GM12874 (cell line): ENCODE measurements around the gene PWP1.

Experiments
- TF ChIP-seq, protein P1 (sequence below): IDR thresholded peaks from 2 replicates; pipeline ENCODE4 v1.5.1; 2011; ENCODE audit warnings: low read depth, mild to moderate bottlenecking, control low read depth, low read length, moderate library complexity; ENCODE audit not compliant: insufficient read depth

Gene PWP1

DNA sequence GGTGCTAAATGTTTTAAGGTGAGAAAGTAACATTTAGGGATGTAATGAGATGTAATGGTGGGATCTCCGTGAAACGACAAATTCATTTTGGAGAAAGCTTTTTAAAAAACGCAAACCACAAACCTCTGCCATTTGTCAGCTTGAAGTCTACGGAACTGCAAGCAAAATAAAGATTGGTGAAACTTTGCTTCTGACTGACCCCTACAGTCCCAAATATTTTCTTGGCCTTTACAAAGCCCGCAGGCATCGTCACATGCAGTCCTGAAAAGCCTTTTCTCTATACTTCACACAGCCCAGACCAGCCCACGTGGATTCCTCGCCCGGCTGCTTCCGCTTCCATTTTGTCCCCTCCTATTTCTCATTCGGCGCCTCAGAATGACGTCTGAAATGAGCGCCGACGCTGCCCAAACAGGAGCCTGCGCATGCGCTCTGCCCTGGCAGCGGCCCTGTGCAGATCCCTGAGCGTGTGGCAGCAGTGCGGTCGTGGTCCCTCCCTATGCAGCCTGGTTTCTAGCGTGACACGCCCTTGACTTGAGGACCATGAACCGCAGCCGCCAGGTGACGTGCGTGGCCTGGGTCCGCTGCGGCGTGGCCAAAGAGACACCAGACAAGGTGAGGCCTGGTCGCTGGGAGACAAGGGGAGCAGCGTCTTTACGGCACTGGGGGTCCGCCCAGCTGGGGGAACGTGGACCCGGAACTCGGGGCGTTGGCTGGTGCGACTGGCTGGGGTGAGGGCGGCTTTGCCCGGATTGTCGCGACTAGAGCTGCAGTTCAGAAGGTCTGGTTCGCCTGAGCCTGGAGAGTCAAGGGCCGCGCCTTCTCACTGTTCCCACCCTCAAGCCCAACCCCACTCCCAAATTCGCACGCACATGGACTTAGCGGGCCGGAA is at the start of gene PWP1:
PWP1 (plus strand) TSS at position 440 of the 889 bp plus-strand sequence; CDS start at position 541, 101 bp downstream.
- TF ChIP-seq, protein P1, sequence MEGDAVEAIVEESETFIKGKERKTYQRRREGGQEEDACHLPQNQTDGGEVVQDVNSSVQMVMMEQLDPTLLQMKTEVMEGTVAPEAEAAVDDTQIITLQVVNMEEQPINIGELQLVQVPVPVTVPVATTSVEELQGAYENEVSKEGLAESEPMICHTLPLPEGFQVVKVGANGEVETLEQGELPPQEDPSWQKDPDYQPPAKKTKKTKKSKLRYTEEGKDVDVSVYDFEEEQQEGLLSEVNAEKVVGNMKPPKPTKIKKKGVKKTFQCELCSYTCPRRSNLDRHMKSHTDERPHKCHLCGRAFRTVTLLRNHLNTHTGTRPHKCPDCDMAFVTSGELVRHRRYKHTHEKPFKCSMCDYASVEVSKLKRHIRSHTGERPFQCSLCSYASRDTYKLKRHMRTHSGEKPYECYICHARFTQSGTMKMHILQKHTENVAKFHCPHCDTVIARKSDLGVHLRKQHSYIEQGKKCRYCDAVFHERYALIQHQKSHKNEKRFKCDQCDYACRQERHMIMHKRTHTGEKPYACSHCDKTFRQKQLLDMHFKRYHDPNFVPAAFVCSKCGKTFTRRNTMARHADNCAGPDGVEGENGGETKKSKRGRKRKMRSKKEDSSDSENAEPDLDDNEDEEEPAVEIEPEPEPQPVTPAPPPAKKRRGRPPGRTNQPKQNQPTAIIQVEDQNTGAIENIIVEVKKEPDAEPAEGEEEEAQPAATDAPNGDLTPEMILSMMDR: no peak

DNA sequence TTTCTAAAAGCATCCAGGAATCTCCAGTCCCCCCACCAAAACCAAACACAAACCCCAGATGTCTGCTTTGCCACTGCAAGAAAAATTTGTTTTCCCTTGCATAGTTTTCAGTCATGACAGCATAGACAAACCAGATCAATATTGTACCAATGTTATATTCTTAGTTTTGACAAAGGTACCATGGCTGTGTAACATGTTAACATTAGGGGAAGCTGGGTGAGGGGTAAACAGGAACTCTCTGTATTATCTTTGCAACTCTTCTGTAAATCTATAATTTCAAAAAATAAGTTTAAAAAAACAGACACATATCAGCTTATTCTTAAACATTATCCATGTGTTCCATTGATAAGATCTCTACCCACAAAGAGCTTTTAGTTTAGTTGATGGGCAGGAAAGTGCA is 44.4 kb upstream of the PWP1 start:
- TF ChIP-seq, protein P1: no peak

DNA sequence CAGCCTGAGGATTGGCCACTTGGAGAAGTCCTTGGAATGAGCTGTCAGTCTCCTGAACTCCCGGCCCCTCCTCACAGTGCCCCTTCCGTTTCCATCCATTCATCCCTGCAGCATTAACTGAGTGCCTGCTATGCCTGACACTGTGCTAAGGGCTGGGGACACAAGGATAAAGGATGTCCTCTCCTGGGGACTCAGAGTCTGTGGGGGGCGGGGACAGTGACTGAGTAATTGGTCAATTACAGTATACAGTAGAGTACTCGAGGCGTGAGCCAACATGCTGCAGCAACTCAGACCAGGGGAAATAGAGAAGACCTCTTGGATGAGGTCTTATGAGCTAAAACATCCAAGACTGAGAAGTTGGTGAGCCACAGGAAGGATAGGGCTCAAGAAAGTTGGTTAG is 43.4 kb upstream of the PWP1 start:
- TF ChIP-seq, protein P1: no peak

DNA sequence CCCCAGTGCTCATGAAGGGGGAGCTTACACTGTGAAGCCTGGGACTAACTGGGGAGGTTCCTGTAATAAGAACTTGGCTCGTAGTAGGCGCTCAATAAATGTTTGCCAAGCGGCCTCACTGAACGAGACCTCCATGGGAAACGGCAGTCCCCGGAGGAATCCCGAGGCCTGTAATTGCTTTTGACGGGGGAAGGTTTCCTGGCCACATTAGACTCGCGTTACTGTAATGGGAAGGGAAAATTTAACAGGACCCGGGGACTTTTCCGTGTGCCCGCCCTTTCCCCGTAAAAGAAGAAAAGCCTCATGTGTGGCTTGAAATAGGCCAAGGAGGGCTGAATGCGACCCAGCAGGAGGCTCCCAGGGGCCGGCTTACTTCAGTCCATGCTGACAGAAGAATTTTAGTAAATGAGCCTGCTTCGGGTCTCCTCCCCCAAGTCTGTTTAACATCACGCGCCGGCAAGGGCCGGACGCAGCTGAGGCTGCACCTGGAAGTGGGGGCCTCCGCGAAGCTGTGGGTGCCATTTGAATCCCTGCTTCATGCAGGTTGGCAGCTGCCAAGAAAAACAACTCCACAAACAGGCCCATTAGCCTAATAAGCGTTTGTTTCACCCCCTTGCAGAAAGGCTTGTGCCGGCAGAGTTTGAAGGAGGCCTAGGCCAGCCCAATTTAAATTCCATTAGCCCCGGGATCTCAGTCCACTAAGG is 39.8 kb upstream of the PWP1 start:
- TF ChIP-seq, protein P1: no peak

DNA sequence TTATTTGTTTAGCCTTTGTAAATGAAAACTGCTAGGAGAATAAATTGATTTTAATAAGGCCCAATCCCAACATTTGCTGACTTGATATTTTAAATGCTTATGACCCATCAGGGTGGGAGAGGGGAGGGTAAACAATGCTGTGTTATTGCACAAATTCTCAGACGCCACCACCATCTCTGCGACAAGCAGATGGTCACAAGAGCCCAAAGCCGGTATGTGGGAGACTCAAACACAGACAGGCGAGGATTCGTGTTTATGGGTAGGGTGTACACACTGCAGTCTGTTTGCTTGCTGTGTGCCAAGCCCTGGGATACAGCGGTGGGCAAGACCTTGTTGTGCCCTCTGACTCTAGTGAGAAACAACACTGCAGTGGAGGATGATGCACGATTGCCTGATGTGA is 39.2 kb upstream of the PWP1 start:
- TF ChIP-seq, protein P1: no peak

DNA sequence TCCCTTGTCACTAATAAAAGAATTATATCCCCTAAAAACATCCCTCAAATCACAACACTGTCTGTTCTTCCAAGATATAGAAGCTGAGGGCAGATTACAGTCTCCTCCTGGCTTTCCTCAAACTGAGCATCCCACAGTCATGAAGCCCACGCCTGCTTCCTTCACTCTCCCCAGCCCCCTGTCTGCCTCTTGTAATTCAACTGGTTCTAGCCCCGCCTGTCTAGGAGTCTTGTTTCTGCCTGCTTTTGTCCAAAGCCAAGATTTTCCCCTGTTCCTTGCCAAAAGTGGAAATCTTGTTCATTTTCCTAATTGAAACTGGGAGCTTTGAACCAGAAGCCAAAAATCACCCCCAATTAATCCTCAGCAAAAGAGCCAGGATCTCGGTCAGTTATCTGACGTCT is 35.9 kb upstream of the PWP1 start:
- TF ChIP-seq, protein P1: no peak

DNA sequence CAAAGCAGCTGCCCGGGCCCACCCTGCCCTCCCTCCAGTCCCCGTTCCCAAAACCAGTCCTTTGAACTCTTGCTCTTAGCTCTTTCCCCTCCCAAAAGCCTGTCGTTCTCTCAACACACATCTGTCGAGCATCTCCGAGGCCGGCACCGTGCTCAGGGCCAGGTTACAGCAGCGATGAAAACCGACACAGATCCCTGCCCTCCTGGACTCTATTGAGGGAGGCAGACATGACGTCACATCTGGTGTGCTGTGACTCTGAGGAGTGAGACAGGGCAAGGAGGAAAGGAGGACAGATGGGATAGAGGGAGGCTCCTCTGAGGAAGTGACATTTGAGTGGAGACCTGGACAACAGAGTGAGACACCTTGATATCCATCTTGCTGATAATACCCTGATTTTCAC is 34.6 kb upstream of the PWP1 start:
- TF ChIP-seq, protein P1: no peak
